SU-DHL-6 (cell line): ENCODE data around the gene PITX3.

Source experiments
- H2AFZ ChIP-seq: fragments of 200-600 bp; sonication (generic); 2 replicates; pipeline ENCODE4 v1.6.1; 2014; ENCODE audit warnings: low read depth, mild to moderate bottlenecking, moderate library complexity, mixed read lengths, antibody characterized with exemption, low read length; ENCODE audit not compliant: severe bottlenecking
- H3F3A ChIP-seq: fragments of 200-600 bp; shearing (Covaris generic); 2 replicates; pipeline ENCODE4 v1.6.0; 2016; ENCODE audit warnings: antibody characterized with exemption, mild to moderate bottlenecking; ENCODE audit not compliant: insufficient read depth
- H3K27ac ChIP-seq: fragments of 200-600 bp; sonication (generic); 2 replicates; pipeline ENCODE4 v1.5.1; 2016; ENCODE audit warnings: low read depth, mild to moderate bottlenecking, low read length, moderate library complexity, mixed read lengths
- H3K27me3 ChIP-seq: fragments of 200-600 bp; sonication (generic), shearing (Covaris generic); 2 replicates; pipeline ENCODE4 v1.6.0; 2014; ENCODE audit warnings: mild to moderate bottlenecking, low read length
- H3K36me3 ChIP-seq: fragments of 200-600 bp; sonication (generic); 2 replicates; pipeline ENCODE4 v1.6.1; 2014; ENCODE audit warnings: mild to moderate bottlenecking, low read length, mixed read lengths
- H3K4me2 ChIP-seq: fragments of 300-600, 200-600 bp; shearing (Covaris generic), sonication (generic); 2 replicates; pipeline ENCODE4 v1.6.0; 2014; ENCODE audit warnings: low read length, low read depth, mild to moderate bottlenecking; ENCODE audit not compliant: poor library complexity, severe bottlenecking
- H3K4me3 ChIP-seq: fragments of 200-600 bp; sonication (generic); 2 replicates; pipeline ENCODE4 v1.5.1; 2014; ENCODE audit warnings: antibody characterized with exemption, low read length, mild to moderate bottlenecking, mixed read lengths; ENCODE audit not compliant: insufficient read depth, poor library complexity, severe bottlenecking
- H3K79me2 ChIP-seq: fragments of 200-600 bp; sonication (generic); 2 replicates; pipeline ENCODE4 v1.6.1; 2014; ENCODE audit warnings: mild to moderate bottlenecking, low read length, moderate library complexity; ENCODE audit not compliant: insufficient read depth
- H3K9ac ChIP-seq: fragments of 200-600 bp; sonication (generic); 2 replicates; pipeline ENCODE4 v1.7.0; 2014; ENCODE audit warnings: mild to moderate bottlenecking, low read length
- H3K9me2 ChIP-seq: fragments of 200-600 bp; sonication (generic); replicated peaks from 2 replicates; pipeline ENCODE4 v1.6.1; 2014; ENCODE audit warnings: low read length; ENCODE audit not compliant: insufficient read depth
- H3K9me3 ChIP-seq: fragments of 200-600 bp; sonication (generic); 2 replicates; pipeline ENCODE4 v1.6.1; 2014; ENCODE audit warnings: low read length, mixed read lengths; ENCODE audit not compliant: insufficient read depth
- H4K20me1 ChIP-seq: fragments of 200-600 bp; sonication (generic); 2 replicates; pipeline ENCODE4 v1.6.1; 2014; ENCODE audit warnings: low read depth, mild to moderate bottlenecking, antibody characterized with exemption, low read length, moderate library complexity, mixed read lengths
- CTCF ChIP-seq: fragments of 200-600 bp; sonication (generic); IDR thresholded peaks from one replicate; pipeline ENCODE4 v1.5.1; 2017; ENCODE audit warnings: antibody characterized with exemption, mild to moderate bottlenecking, low read length, moderate library complexity; ENCODE audit not compliant: insufficient read depth, poor library complexity, severe bottlenecking
- EZH2phosphoT487 ChIP-seq: fragments of 200-600 bp; sonication (generic), shearing (Covaris generic); conservative IDR thresholded peaks from 2 replicates; pipeline ENCODE4 v1.6.1; 2018; ENCODE audit warnings: mild to moderate bottlenecking, antibody characterized with exemption, low read length, moderate library complexity, mixed read lengths

The PITX3 gene

GRCh38 chr10:102287991-102288390 lies 46.7 kb upstream of the PITX3 start:
- Histone ChIP-seq H3K36me3 (peaks cover 3% of the 10 kb centered on the region; the same call in 1 of the 2 replicates), H2AFZ (no peak overlapping the region), H3K79me2 (peaks cover 44% of the 10 kb centered on the region), H3K27me3 (no peaks in the 10 kb centered on the region), H3K9me2 (no peaks in the 10 kb centered on the region), H3K9me3 (no peaks in the 10 kb centered on the region), H3K9ac (no peak overlapping the region), H3K4me3 (no peak overlapping the region), H3F3A (no peaks in the 10 kb centered on the region), H4K20me1 (peaks cover 7% of the 10 kb centered on the region; the same call in 1 of the 2 replicates), H3K4me2 (no peak overlapping the region), H3K27ac (no peak overlapping the region)
- TF ChIP-seq EZH2phosphoT487: no peak
- no peak for TF ChIP-seq CTCF

- H3K36me3 ChIP-seq: peaks cover 3% of the 10 kb centered on the region; the same call in 1 of the 2 replicates
- no peaks in the 10 kb centered on the region for H3F3A ChIP-seq
- no peak overlapping the region for H2AFZ ChIP-seq
- no peak for TF ChIP-seq CTCF
- no peak for TF ChIP-seq EZH2phosphoT487
- H4K20me1 ChIP-seq: 0 out of 2 replicates have a peak, but pooled peaks cover 4% of the 10 kb centered on the region
- no peaks in the 10 kb centered on the region for H3K9me3 ChIP-seq
- no peaks in the 10 kb centered on the region for H3K27me3 ChIP-seq
- no peak overlapping the region for H3K27ac ChIP-seq
- no peak overlapping the region for H3K9ac ChIP-seq
- H3K4me2 ChIP-seq: no peak overlapping the region
- H3K4me3 ChIP-seq: no peak overlapping the region
- peaks cover 44% of the 10 kb centered on the region for H3K79me2 ChIP-seq
- no peaks in the 10 kb centered on the region for H3K9me2 ChIP-seq
Measured at GRCh38 chr10:102287538-102287937, 46.2 kb upstream of the PITX3 start.

- no peak for TF ChIP-seq EZH2phosphoT487
- no peak for TF ChIP-seq CTCF
- no peaks in the 10 kb centered on the region for H3K9me3 ChIP-seq
- peaks cover 43% of the 10 kb centered on the region for H3K79me2 ChIP-seq
Measured at GRCh38 chr10:102286216-102286615, 44.9 kb upstream of the PITX3 start.

GRCh38 chr10:102285133-102285532 lies 43.8 kb upstream of the PITX3 start:
- no peak overlapping the region for H3K9ac ChIP-seq
- H3K27ac ChIP-seq: no peak overlapping the region
- H2AFZ ChIP-seq: no peak overlapping the region
- H4K20me1 ChIP-seq: no peaks in the 10 kb centered on the region
- TF ChIP-seq EZH2phosphoT487: no peak
- no peak for TF ChIP-seq CTCF
- H3F3A ChIP-seq: no peaks in the 10 kb centered on the region
- no peaks in the 10 kb centered on the region for H3K9me3 ChIP-seq
- peaks cover 3% of the 10 kb centered on the region; the same call in 1 of the 2 replicates for H3K36me3 ChIP-seq
- H3K4me3 ChIP-seq: no peak overlapping the region
- H3K79me2 ChIP-seq: peaks cover 53% of the 10 kb centered on the region
- H3K27me3 ChIP-seq: no peaks in the 10 kb centered on the region
- H3K4me2 ChIP-seq: no peak overlapping the region
- no peaks in the 10 kb centered on the region for H3K9me2 ChIP-seq

More at GRCh38 chr10:102286216-102286615, 44.9 kb upstream of the PITX3 start:
- Histone ChIP-seq H3K36me3 (peaks cover 3% of the 10 kb centered on the region; the same call in 1 of the 2 replicates), H3K4me3 (no peak overlapping the region), H3K27me3 (no peaks in the 10 kb centered on the region), H3F3A (no peaks in the 10 kb centered on the region), H4K20me1 (0 out of 2 replicates have a peak, but pooled peaks cover 4% of the 10 kb centered on the region), H3K4me2 (no peak overlapping the region), H3K9ac (no peak overlapping the region), H3K27ac (no peak overlapping the region), H2AFZ (no peak overlapping the region), H3K9me2 (no peaks in the 10 kb centered on the region)
